ENCODE results near the gene PSEN1.
A peak's percentile ranks its signal among the peaks of the same experiment; 100 is the strongest.

PSEN1 gene

DNA sequence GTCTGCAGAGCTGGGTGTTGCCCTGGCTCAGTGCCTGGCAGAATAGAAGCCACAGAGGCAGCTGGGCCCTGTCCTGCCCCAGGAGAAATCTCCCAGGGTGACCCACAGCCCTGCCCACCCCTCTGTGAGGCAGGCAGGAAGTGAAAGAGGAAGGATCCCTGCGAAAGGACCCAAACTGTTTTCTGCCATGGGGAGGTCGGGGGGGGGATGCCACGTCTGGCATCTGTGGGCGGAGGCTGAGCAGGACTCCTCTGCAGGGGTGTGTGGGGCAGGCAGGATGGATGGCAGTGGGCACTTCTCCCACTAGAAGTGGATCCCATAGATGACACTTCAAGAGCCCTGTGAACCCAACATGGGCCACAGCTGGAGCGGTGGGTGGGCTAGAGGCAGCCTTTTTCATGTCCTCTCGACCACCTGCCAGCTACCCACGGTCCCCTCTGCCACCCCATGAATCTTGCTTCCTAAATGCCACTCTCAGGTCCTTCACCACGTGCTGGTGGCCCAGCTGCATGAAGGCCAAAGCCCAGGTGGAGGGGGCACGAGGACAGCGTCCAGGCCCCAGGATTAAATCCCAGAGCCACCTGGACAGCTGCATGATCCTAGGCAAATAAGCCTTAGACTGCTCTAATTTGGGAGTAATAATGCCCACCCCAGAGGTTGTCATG lies 104.6 kb downstream of the PSEN1 start:
- no peak for DNase-seq (ENCODE audit: low read depth)

DNA sequence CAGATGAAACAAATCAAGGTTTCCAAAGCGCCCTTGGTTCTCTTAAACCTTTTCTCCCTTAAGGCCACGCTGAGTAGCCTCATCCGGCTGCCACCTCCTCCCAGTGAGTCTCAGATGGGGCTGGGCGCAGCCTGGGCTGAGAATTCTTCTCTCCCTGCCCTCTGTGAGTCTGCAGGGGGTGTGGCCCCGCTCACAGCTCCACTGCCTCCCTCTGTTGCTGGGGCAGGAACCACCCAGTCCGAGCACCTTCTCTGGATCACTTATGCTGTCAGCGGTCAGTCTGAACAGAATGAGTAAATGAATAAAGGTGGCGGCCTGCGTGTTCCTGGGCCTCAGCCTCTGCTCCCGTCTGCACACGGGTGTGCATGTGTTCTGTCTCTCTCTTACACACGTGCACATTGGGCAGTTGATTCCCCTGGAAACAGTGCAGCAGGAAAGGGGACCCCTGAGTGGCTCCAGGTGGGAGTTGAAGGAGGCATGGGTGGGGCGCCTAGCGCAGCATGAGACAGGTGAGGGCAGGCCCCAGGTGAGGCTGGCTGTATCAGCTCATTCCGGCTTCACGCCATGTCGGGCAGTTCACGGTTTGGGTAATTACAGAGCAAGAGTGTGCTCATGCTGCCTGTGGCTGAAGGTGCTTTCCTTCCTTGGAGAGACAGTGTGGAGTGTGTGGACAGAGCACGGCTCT lies 105.3 kb downstream of the PSEN1 start:
- DNase-seq (ENCODE audit: low read depth) = no peak

DNA sequence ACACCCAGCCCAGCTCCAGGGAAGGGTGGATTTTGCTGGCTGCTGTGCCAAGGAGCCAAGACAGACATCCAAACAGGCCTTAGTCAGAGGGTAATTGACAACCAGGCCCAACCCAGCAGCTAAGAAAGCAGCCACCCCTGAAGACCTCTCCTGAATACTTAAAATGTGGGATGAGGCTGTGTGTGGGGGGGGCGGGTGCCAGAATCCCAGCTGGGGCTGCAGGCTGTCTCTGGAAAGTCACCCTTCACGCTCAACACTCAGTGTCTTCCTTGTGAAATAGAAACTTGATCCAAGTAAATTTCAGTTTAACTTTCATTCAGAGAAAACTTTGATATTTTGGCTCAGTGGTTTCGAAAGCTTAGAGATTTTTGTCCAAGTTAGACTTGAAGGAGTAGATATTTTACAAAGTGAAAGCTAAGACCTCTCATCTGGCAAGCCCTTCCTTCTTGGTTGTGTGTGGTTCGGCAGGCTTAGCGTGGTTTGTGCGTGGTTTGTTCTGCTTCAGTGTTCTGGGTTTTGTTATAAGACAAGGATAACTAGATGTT lies 106.1 kb downstream of the PSEN1 start:
- DNase-seq (ENCODE audit: low read depth) = no peak

DNA sequence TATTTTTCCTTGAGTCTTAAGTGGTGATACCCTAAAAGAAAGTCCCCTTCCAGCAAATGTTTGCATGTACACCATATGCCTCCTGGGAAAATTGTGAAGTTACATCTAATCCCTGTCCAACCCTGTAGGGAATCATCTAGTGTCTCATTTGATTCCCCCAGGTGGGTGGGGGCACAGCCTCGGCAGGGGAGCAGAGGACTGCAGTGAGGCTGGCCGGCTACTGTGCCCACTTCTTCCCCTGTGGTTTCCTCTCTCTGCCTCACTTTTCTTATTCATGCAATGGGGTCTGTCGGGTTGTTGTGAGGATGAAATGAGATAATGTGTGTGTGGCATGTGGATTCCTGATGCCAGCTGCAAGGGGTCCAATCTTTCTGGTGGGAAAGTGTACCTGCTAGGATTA lies 107.0 kb downstream of the PSEN1 start:
- no peak for DNase-seq (ENCODE audit: low read depth)

DNA sequence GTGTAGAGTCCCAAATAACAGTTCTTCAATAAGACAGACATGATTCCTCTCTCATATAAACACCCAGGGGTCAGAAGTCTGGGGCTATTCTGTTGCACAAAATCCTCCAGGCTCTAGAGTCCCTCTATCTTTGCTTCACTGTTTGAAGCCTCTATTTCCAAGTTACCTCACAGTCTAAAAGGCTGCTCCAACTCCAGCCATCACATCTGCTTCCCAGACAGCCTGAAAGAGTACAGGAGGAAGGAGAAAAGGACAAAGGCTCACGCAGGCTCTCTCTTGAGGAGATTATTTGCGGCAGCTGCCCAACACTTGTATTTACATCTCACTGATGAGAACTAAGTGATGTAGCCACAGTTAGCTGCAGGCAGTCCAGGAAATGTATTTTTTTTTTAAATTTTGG lies 107.4 kb downstream of the PSEN1 start:
- DNase-seq (ENCODE audit: low read depth) = no peak

DNA sequence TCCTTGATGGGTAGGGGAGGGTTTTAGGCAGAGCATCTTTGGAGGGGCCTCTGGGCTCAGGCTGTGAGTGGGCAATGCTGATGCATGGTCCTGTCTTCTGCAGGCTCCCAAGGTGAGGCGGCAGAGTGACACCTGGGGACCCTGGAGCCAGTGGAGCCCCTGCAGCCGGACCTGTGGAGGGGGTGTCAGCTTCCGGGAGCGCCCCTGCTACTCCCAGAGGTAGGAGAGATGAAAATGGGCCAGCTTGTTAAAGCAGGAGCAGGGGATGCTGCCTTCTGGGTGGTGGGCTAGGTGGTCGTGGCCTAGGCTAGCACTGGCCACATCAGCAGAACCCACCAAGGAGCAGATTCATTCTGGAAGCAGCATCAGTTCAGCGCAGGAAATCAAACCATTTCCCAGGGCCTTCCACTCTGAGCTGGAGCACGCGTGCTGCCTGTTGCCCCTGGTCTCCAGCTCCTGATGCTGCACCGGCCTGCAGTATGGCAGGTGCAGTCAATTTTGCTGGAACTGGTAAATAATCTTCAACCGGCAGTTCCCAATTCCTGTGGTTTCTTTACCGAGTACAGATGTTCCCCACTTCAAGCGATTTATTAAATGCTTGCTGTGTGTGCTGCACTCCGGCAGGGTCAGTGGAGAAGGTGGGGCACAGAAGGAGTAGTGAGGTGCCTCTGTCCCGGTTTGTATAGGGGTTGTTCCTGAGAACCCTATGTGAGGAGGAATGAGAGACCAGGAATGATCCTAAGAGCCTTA lies 108.4 kb downstream of the PSEN1 start:
- no peak for DNase-seq (ENCODE audit: low read depth)

DNA sequence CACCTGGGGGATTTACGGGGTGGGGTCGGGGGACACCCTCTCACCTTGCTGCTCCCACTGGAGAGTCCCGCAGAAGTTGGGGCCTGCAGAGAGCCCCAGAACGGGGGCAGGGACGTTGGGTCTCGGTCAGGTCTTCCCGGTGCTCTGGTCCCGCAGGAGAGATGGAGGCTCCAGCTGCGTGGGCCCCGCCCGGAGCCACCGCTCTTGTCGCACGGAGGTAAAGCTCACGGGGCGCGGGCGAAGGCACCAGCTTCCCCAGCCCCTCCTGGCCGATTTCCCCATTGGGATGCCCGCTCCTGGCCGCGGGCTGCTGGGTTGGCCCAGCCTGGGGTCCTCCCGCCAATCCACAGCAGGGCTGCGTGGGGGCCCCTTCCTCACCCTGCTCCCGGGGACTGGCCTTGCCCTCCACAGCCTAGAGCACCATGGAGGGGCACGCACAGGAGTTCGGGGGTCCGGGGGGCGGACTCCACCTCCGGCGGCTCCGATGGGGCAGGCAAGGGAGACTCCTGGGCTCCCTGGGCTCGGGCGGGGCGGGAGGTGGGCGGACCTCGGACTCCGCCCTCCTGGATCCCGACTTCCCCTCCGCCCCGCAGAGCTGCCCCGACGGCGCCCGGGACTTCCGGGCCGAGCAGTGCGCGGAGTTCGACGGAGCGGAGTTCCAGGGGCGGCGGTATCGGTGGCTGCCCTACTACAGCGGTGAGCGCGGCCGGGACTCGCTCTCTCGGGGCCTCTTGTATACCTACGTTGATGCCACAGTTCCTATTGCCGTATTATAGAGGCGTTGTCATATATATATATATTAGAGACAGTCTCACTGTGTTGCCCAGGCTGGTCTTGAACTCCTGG lies 109.4 kb downstream of the PSEN1 start:
- DNase-seq (ENCODE audit: low read depth) = peak; percentile 27

DNA sequence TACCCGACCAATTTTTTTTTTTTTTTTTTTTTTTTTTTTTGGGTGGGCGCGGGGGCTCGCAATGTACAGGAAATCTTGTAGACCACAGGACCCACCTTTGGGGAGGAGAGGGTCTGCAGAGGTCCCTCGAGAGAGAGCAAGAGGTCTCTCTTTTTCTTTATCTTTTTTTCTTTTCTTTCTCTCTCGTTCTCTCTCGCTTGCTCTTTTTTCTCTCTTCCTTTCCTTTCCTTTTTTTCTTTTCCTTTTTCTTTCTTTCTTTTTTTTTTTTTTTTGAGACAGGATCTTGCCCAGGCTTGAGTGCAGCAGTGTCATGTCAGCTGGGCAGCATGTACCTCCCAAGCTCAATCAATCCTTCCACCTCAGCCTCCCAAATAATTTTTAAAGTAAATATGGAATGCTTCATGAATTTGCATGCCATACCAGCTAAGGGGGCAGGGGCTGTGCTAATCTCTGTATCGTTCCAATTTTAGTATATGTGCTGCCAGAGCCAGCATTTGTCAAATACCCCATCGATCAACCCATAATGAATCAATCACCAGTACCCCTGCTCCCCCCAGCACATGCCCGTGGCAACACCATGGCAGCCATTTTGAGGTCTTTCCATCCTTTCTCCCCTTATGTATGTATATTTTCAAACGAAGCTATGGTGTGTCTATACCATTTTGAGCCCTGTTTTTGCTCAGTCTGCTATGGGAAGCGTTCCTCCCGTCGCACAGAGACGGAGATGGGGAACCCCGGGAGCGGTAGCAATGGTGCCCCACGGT lies 110.3 kb downstream of the PSEN1 start:
- DNase-seq (ENCODE audit: low read depth) = no peak

DNA sequence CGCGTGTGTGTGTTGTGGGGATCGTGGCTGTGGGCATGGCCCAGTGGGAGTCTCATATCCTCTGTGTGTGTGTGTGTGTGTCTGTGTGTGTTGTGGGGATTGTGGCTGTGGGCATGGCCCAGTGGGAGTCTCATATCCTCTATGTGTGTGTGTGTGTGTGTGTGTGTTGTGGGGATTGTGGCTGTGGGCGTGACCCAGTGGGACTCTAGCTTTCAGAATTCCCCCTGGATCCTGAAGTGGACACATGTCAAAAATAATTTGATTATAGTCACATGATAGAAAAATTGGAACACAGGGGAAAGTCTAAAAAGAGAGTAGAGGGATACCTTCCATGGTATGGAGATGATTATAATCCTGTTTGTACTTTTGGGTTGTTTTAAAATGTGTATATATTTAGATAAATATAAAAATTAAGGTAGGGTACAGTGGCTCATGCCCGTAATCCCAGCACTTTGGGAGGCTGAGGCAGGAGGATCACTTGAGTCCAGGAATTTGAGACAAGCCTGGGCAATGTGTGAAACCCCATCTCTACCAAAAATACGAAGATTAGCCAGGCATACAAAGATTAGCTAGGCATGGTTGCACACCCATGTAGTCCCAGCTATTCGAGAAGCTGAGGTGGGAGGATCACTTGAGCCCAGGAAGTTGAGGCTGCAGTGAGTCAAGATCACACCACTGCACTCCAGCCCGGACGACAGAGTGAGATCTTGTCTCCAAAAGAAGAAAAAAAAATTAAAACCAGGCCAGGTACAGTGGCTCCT lies 112.0 kb downstream of the PSEN1 start:
- DNase-seq (ENCODE audit: low read depth) = no peak

DNA sequence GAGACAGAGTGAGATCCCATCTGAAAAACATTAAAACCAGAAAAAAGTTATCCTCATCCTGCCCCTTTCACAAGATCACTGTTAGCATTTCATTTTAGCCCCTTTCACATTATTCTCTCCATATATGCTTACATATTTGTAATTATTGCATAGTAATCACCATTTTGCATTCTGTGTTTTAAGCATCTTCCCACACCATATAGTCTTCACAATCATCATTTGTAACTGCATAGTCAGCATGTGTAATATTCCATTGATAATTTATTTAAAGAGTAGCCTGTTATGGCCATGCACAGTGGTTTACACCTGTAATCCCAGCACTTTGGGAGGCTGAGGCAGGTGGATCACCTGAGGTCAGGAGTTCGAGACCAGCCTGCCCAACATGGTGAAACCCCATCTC lies 112.8 kb downstream of the PSEN1 start:
- no peak for DNase-seq (ENCODE audit: low read depth)

DNA sequence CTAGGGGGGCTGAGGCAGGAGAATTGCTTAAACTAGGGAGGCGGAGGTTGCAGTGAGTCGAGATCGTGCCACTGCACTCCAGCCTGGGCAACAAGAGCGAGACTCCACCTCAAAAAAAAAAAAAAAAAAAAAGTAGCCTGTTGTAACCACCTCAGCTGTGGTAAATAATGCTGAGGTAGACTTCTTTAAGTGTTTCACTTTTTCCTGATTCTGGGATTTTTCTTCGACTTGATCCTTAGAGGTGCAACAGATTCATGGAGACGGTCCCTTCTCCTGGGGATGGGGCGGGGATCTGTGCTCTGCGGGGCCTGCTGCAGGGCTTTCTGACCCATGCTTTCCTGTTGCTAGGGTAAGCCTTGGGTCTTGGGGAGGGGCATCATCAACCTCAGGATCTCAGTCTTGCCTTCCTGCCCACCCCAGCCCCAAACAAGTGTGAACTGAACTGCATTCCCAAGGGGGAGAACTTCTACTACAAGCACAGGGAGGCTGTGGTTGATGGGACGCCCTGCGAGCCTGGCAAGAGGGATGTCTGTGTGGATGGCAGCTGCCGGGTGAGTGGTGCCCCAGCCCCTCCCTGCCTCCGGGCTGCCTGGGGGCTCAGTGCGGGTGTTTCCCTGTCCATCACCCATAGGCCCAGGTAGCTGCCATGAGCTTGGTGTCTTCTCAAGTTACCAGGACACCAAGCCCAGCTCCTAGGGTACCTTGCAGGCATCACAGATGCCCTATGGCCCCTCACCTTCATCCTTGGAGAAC lies 113.4 kb downstream of the PSEN1 start:
- no peak for DNase-seq (ENCODE audit: low read depth)

DNA sequence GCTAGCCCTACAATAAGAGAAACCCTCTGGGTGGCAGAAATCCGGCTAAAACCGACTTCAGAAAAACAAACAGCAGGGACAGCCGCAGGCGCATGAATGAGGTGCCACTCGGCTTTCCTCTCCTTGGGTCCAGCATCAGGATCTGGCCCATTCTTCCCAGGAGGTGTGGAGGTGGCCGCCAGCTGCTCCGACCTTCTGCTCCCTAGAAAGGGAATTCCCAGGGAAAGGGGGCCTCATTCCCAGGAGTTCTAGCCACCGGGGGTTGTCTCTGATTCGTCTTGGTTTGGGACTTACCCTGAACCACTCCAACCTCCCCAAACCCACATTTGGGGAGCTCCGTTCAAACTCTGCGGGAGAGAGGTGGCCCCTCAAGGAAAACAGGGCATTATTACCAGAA lies 114.0 kb downstream of the PSEN1 start:
- no peak for DNase-seq (ENCODE audit: low read depth)

DNA sequence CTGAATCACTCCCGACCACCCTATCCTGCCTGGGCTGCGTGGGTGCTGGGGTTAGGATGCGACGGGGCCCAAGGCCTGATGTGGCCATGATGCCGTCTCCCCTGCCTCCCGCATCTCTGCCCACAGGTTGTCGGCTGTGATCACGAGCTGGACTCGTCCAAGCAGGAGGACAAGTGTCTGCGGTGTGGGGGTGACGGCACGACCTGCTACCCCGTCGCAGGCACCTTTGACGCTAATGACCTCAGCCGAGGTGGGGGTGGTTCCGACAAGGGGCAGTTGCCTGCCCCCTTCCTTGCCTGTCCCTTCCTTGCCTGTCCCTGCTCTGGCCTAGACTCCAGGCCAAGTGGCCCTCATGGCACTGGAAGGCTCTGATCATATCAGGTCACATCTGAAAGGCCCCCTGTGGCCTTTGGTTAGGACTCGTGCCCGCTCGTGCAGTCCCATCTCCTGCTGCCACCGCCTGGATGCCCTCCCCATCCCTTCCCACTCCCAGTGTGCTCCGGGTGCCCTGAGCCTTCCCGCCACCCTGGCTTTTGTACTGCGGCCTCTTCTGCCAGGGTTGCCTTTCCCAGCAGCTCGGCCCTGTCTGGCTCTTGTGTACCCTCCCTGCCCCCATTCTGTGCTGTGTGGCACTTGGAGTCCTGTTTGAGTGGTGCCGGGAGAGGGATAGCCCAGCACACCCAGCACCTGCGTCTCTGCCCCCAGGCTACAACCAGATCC lies 114.6 kb downstream of the PSEN1 start:
- no peak for DNase-seq (ENCODE audit: low read depth)

DNA sequence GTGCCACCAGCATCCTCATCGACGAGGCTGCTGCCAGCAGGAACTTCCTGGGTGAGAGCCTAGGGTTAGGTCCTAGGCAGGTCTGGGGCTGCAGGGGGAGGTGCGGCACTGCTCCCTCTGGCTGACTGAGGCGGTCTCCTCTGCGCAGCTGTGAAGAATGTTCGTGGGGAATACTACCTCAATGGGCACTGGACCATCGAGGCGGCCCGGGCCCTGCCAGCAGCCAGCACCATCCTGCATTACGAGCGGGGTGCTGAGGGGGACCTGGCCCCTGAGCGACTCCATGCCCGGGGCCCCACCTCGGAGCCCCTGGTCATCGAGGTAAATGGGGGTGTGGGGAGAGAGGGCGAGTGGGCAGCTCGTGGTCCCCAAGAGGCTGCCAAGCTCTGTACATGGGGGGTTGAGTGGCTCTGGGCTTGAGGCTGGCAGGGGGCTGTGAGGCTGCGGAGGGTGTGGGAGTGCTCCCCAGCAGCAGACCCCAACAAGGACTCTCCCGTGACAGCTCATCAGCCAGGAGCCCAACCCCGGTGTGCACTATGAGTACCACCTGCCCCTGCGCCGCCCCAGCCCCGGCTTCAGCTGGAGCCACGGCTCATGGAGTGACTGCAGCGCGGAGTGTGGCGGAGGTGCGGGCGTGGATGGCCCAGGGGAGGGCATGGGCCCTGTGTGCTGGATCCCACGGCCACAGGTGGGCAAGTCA lies 115.4 kb downstream of the PSEN1 start:
- DNase-seq (ENCODE audit: low read depth) = no peak

DNA sequence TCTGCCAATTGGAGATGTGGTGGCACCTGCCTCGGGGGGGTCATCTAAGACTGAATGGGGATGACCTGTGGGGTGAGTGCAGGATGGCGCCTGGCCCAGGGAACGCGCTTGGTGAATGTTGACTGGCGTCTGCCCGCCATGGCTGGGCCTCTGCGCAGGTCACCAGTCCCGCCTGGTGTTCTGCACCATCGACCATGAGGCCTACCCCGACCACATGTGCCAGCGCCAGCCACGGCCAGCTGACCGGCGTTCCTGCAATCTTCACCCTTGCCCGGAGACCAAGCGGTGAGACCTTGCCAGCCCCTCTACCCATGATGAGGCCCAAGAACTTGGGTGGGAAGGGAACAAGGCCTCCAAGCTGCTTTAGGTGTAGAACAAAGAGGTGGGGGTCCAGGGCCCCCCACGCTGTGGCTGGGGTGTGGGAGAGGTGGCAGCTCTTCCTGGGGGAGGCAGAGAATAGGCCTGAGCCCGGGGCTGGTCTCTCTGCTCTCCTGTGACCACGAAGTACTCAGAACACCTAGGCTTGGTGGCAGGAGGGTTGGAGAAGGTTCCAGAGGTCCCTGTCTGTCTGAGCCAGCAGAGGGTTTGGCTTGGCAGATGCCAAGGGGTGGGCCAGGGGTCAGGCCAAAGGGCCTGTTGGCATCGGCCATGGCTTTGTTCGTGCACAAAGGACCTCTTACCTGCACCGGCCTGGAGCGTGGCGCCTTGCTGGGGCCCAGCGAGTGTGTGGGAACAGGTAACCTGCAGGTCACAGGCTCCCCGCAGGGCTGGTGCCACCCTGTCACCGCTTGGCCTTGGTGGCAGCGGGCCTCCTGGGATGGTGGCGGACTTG lies 116.4 kb downstream of the PSEN1 start:
- no peak for DNase-seq (ENCODE audit: low read depth)

DNA sequence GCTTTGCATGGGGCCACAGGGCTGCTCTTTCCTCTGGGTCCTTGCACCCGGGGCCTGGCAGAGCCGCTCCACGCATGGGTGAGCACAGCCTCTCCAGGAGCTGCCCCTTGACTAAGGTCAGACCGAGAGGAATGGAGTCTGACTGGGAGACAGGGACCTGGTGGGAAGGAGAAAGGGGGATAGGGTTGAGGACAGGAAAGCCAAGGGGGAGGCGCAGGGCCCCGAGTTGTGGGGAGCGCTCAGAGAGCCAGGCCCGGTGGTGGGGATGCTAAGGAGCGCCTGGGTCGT lies 117.0 kb downstream of the PSEN1 start:
- no peak for DNase-seq (ENCODE audit: low read depth)

DNA sequence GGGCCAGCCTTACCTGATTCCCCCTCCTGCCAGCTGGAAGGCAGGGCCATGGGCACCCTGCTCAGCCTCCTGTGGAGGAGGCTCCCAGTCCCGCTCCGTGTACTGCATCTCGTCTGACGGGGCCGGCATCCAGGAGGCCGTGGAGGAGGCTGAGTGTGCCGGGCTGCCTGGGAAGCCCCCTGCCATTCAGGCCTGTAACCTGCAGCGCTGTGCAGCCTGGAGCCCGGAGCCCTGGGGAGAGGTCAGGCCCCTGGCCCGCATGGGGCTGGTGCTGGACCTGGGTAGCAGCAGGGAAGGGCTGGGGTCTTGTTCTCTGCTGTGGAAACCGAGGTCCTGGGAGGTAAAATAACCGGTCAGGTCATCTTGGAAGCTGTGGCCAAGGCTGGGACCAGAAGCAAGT lies 117.4 kb downstream of the PSEN1 start:
- no peak for DNase-seq (ENCODE audit: low read depth)
